GM19240 (cell line): ENCODE measurements around the gene TPRG1.
A peak's percentile ranks its signal among the peaks of the same experiment; 100 is the strongest.

Experiments
- DNase-seq: peaks from one replicate; pipeline ENCODE4 v3.0.0; 2011; ENCODE audit warnings: low spot score; ENCODE audit not compliant: insufficient read length

The TPRG1 gene

DNA sequence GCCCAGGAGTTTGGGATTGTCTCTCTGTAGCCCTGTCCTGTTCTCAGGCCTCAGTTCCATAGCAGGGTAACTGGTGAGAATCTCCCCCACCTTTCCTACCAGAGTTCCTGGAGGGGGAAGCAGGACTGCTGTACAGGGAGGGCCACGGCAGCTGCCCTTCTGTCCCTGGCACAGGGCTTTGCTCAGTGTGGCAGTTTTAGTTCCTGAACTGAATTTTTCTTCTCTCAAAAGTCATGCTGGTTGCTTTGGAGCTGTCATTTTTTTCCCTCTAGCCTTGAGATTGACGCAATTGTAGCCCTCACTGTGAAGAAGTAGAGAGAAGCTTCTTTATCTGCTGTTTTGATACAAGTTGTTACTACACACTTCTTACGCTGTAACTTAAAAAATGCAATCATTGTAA is 55.5 kb downstream of the TPRG1 start:
- no peak for DNase-seq

DNA sequence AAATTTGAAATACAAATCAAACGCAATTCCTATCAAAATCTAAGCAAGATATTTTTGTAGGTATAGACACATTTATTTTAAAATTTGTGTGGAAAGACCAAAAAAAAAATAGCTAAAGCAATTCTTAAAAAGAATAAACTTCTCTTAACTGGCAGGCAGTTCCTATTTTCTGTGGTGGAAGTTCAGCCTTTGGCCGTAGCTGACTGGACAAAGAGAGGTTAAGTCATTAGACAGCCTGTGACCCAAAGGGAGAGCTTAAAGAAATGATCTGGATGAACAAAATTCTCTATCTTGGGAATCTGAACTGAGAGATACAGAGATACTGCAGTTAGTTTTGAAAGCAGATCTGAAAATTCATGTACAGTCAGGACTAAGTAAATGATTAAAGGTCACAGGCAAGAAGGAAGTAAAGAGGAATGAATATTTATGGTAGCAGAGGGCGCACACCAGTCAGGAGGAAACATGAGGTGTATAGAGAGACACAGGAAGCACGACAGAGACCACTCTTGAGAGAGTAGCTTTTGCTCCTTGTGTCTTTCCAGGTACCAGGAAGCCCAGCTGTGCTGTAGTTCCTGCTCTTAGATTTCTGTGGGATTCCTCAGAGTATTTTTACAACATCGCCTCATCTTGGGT is 57.5 kb downstream of the TPRG1 start:
- no peak for DNase-seq

DNA sequence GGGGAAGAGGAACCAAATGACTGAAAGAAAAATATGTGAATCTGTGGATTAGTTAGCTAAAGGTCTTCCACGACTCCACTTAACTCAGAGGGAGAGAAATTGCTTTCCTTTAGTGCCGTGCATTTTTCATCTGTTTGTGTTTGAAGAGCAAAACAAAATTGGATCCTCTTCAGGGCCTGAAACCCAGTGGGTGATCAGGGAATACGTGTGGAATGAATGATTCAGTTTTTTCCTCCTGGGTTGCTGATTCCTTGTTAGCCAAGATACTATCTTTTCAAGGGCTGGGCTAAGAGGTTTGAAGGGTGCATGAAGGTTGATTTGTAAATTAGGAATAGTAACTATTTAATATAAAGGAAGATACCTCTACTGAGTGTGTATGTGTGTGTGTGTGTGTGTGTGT is 61.0 kb downstream of the TPRG1 start:
- DNase-seq = no peak

DNA sequence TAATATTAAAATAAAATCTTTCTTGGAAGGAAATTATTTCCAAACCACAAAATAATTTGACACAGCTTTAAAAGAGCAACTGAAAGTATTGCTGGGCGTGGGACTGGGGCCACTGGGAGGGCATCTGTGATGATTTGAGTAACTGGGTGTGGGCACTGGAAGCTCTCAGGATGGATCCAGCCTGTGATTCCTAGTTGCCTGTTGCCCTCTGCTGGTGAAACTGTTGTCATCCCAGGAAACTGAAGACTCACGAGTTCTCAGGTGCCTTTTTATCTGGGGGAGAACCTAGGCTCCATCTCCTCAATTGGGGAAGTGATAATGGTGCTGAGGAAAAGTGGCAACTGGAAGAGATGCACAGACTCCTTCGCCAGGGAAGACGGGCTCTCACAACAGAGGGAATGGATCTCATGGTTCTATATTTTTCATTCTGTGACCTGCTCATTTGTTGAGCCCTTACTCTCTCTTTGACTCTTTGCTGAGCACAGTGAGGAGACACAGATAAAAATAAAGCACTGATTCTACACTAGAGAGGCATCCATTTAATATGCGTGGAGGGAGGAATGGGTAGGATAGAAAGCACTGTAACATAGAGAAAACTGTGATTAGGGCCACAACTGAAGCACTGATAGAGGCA is 61.6 kb downstream of the TPRG1 start:
- DNase-seq = no peak

DNA sequence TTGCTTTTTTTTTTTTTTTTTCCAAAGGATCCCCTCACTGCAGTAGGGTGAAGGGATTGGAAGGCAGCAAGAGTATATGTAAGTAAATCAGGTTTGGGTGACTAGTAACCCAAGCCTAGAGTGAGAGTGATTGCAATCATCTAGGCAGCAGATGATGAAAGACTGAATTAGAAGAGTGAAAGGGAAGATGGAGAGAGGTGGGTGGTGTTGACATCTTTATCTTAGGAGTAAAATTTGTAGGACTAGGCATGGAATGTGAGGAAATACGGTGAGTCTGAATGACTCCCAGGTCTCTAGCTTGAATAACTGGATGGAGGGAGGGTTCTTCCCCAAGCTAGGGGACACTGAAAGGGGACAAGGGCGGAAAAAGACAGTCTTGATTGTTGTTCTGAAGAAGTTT is 63.4 kb downstream of the TPRG1 start:
- no peak for DNase-seq

DNA sequence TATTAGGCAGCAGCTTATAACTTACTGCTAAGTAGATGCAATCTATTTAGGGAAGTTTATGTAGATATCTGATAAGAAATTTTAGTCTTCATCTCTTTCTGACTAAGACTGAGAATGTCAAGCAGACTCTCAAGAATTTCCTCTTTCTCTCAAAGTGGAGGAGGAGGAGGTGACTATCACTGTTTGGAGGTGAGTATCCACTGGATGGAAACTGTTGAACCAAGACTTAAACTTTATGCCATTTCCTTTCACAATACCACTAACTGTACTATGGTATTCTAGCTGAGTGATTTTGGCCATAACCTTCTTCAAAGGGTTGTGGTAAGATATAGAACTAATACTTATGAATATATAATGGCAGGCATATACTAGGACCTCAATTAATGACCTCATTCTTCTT is 64.6 kb downstream of the TPRG1 start:
- no peak for DNase-seq

DNA sequence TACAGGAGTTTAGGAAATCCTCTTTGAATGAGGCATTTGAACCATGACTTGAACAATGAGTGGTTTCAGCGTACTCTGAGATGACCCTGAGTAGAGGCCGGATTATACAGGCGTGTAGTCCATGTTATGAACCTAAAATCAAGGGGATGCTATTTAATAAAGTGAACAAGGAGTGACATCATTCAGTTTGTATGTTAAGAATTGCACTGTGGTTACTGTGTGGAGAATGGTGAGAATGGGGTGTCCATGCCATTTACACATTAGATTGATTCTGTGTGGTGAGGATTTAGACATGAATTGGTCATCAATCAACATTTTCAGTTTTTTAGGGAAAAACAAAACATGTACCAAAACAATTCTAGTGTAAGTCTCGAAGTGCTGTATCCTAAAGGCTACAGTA is 65.8 kb downstream of the TPRG1 start:
- no peak for DNase-seq

DNA sequence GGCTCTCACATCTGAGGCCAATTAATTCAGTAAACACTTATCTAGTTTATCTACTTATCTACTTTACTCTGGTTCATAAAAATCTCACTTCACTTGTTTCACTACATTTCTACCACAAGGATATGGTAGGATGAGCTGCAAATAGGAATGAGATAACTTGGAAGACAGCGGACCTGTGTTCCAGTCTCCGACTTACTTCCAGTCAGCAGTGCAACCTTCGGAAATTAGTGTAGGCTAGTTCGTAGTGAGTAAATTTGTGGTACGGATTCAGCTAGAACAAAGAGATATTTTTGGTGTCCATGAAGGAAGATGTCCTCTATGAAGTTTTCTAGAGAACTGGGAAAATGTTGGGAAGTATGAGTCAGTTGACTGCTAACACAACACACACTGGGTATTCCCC is 66.3 kb downstream of the TPRG1 start:
- DNase-seq = no peak

DNA sequence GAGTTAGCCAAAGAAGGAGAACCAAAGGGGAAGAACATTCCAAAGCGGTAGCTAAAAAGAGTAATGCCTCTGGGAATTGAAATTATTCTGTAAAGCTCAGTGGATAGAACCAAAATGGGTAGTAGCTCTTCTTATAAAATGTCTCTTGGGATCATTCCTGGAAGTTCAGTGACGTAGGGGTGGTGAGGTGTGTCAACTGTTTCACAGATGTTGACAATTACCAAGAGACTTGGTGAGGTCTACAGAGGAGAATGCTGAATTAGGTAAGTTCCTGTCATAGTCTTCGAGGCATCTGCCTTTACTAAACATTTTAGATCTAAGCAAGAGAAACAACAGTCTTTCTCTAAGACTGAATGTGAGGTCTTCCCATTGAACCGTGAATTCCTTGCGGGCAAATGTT is 67.8 kb downstream of the TPRG1 start:
- DNase-seq = no peak

DNA sequence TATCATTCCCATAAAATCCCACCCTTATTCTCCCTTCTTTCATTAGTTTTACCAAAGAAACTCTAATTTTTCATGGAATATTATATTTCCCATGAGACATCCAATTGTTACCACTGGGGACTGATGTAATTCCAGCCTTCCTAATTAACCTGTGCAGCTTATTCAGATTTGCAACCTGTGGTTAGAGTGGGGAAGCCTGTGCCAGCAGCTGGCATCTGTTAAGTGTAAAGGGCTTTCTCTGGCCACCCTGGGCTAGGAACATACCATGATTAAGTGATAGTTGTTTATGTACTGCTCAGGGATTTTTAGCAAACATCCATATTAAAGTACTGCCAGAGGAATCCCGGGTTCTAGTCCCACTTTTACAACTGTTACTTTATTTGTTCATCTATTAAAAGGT is 78.2 kb downstream of the TPRG1 start:
- no peak for DNase-seq

DNA sequence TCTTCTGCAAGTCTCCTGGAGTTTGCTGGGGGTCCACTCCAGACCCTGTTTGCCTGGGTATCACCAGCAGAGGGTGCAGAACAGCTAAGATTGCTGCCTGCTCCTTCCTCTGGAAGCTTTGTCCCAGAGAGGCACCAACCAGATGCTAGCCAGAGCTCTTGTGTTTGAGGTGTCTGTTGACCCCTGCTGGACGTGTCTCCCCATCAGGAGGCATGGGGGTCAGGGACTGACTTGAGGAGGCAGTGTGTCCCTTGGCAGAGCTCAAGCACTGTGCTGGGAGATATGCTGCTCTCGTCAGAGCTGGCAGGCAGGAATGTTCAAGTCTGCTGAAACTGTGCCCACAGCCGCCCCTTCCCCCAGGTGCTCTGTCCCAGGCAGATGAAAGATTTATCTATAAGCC is 86.5 kb downstream of the TPRG1 start:
- DNase-seq = no peak

DNA sequence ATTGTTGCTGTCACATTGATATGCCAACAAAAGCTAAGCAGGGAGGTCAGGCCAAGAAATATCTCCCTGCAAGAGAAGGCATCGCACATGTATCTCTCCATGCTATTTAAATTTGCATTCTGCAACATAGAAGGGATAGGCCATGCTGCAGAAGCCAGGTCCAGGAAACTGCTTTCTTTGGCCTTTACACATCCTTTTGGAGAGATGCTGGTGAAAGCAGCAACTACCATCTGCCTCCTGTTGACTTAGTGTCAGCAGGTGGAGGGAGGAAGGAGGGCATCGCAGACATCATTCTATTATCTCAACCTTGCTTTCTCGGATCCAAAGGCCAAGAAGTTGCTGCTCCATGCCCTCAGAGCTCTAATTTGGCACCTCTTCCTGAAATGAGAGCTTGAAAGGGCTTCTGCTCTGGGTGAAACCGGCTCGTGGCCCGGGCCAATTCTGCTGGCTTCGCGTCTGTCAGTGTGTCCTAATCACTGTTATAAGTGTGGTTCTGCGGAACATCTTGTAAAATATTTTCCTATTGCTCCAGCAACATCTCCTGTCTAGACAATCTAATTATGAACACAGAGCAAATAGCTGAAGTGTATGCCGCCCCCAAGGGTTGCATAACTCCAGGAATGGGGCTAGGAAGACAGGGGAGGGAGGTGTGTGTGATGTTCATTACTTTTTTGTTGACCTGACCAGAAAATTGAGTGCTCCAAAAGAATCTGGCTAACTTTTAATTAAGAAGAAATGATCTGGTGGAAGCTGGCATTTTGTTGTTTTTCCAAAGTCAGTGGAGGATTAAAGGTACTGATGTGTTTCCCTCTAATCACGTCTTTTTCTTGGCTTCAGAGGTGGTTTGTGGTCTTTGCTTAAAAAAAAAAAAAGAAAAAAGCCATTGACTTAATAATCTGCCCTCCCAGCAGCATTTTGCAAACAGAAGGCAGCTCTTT is 89.1 kb downstream of the TPRG1 start:
- DNase-seq = no peak

DNA sequence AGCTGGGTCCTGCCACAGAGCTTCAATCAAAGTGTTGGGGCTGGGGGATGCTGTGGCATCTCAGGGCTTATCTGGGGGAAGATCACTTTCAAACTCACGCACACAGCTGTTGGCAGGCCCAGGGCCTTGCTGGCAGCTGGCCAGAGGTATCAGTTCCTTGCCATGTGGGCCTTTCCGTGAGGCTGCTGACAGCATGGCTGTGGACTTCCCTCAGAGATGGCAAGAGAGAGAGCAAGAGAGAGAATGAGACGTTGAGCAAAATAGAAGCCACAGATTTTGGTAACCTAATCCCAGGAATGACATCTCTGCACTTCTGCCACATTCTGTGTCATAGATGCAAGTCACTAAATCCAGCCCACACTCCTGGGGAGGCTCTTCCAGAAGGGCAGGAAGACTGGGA is 91.0 kb downstream of the TPRG1 start:
- no peak for DNase-seq

DNA sequence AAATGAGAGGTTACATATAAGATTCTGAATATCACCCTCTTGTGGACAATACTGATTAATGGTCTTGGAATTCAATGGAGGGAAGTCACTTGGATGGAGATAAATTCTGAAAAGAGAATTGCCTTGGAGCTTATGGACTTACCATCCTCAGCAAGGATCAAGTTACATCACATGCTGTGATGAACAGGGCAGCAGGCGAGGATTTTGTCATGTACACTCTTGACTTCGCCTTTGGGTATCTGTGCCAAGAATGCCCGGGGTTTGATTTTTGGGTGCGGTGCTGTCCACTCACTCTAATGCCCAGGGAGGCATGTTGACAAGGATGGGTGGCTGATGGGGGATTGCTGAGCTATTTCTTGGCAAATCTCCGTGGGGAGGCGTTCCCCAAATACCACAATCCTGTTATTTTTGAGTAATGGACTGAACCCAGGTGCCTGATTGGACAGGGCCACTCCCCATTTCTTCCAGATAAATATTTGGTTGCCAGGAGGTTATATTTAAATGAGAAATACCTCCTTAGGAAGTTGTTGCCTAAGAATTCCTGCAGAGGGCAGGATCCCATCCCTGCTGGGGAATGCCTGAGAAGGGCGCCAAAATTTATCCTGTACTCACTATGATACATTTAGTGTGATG is 96.3 kb downstream of the TPRG1 start:
- DNase-seq = no peak

DNA sequence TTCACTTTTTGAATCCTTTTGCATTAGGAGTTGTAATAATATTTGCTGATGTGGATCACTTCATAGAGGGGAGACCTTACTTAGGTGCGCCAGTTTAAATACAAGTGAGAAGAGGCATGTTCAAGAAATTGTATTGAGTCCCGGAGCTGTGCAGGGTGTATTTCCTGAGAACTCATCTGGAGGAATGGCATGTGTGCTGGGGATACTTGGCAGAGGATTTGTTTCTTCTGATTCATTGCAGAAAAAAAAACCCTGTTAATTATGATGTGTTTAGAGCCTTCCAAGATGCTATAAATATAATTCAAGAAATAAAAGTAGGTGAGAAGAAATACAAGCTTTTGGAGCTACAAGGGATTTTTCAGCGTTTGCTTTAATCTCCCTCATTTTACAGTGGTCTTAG is 97.6 kb downstream of the TPRG1 start:
- no peak for DNase-seq

DNA sequence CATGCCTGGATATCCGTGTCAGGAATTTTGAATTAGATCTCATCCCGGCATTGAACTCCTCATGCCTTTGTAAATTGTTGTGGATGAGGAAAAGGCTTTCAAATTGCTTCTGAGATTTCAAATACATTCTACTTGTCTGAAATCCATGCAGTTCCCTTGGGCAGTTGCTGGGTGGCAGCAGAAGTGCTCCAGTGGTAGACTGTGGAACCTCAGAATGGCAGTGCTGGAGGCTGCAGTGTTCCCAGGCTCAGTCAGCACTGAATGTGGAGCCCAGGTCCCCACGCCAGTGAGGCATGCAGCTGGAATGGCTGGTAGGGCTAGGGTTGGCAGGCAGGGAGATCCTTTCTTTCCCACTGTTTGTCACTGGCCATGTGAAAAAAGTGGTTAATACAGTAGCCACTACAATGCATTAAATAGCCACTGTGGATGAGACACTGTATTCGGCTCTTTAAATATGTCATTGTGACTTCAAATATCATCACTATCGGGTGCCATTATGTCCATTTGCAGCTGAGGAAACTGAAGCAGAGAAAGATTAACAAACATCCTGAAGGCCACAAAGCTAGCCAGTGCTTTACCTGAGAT is 98.6 kb downstream of the TPRG1 start:
- peak; percentile 14 for DNase-seq

DNA sequence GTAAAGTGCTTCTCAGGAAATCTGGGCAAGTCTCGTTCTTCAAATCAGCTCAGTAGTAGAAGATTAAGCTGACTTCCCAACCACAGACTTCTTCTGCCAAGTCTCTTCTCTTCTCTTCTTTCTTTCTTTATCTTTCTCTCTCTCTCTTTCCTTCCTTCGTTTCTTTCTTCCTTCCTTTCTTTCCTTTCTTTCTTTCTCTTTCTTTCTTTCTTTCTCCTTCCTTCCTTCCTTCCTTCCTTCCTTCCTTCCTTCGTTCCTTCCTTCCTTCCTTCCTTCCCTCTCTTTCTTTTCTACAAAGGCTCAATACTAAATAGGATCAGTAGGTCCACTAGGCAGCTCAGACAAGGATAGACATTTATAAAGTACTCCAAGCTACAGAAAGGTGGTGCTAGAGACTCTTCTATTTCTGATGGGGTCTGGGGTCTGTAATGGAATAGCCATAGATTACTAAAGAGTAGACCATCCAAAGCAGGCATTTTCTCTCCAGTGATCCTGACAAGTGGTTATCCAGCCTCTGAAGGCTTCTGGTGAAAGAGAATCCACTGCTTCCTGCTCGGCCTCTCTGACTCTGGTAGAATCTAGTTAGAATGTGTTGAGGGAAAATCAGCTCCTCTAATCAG is 100.8 kb downstream of the TPRG1 start:
- peak; percentile 6 for DNase-seq

DNA sequence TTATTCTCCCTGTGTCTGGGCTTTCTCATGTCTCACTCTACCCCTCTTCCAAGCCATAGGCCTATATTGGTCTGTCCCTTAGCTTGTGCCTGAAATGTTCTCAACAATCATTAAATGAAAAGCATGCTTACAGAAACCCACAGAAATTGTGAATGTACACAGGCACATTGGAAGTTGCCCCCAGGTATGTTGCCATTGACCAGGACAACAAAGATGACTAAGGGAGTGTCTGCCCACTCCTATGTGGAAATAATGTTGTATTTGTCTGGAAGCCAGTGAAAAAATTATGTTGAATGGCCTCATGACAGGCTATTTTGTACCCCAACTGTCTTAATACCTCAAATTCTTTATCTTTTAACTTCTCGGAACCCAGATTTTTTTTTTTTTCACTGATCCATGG is 102.0 kb downstream of the TPRG1 start:
- DNase-seq = no peak

DNA sequence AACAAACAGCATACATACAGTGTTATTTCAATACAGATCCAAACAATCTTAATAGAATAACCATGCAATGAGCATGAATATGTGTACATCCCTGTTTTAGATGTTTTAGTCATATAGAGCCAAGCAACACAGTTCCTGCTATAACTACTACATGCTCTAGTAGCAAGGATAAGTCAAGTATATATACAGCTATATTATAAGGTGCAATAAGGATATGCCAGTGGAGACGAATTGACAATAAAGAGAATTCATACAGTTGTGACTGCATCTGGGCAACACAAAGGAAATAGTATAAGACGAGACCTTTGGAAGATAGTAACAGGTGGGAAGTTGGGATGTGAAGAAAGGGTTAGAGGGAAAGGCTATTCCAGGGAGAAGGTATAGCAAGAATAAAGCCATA is 103.4 kb downstream of the TPRG1 start:
- DNase-seq = no peak

DNA sequence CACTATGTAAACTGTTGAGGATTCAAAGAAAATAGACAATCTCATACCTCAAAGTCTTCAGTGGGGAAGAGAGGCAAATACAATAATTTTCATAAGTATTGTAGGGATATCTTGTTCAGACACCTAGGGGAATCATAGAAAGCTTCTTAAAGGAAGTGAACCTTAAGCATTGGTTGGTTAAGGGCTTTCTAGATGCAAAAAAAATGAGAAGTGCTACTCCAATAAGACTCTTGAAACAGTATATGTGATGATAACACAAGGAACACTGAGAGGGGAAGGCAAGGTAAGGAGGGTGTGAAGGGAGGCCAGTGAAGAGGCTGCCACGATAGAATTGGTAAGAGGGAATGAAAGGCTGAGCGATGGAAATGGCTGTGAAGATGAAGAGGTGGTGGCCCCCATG is 104.1 kb downstream of the TPRG1 start:
- DNase-seq = no peak
